ENCODE results near the gene BNIPL.

Gene BNIPL, protein sequence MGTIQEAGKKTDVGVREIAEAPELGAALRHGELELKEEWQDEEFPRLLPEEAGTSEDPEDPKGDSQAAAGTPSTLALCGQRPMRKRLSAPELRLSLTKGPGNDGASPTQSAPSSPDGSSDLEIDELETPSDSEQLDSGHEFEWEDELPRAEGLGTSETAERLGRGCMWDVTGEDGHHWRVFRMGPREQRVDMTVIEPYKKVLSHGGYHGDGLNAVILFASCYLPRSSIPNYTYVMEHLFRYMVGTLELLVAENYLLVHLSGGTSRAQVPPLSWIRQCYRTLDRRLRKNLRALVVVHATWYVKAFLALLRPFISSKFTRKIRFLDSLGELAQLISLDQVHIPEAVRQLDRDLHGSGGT

DNA sequence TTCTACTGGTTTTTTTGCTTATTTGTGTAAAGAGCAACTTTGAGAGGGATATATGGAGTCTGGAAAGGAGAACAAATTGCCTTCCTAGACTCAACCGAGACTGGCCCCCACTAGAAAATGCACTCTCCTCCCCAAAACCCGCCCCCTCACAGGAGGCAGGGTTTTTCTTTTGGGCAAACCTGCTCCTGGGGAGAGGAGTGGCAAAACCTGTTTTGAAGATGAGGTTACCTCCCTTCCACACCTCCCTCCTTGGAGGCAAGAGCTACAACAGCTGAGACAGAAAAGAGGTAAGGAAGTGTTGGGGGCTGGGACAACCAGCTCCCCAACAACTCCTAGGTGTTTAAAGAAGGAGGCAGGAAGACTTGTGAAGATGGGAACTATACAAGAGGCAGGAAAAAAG lies at the start of gene BNIPL:
Gene BNIPL, plus strand, starts transcription at position 231 of the 400 bp plus-strand sequence. Its CDS starts 140 bp downstream, at position 371.
- DNase-seq = no peak

DNA sequence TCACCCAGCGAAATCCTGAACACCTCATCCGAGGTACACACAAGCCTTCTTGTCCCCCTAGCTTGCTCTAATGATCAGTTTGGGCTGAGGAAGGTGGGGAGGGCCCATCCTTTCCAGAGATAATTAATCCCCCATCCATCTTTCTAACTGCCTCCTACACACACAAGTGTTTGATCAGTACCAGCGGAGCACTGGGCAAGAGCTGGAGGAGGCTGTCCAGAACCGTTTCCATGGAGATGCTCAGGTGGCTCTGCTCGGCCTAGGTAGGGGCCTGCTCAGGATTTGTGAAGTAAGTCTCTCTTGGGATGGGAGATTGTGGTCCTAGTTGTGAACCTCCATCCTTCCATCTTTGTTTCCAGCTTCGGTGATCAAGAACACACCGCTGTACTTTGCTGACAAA lies 48.5 kb upstream of the BNIPL start:
- no peak for DNase-seq

DNA sequence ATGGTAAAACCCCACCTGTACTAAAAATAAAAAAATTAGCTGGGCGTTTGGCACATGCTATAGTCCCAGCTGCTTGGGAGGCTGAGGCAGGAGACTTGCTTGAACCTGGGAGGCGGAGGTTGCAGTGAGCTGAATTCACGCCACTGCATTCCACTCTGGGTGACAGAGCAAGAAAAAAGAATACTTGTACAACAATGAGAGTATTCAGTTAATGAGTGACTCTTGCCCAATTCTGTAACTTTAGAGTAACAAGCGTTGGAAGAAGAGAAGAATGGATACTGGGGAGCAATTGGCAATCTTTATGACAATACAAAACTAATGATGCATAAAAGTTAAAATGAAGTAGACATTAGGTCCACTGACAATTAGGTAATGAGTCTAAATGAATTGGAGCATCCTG lies 43.8 kb upstream of the BNIPL start:
- no peak for DNase-seq

DNA sequence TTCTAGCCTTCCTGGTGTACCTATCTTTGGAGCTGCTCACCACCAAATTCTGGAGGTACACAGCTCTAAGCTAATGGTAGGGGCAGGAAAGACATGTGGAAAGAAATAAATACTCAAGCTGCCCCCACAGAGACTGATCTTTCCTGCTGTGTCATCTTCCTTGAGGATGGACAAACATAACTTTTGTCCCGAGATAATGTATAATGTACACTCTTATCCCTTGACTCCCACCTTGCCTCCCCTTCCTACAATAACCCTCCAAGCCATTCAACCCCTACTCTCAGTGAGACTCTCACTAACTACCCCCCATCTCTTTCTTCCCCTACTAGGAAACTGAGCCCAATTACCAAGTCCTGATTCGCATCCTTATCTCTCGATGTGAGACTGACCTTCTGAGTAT lies 42.1 kb upstream of the BNIPL start:
- DNase-seq = no peak

DNA sequence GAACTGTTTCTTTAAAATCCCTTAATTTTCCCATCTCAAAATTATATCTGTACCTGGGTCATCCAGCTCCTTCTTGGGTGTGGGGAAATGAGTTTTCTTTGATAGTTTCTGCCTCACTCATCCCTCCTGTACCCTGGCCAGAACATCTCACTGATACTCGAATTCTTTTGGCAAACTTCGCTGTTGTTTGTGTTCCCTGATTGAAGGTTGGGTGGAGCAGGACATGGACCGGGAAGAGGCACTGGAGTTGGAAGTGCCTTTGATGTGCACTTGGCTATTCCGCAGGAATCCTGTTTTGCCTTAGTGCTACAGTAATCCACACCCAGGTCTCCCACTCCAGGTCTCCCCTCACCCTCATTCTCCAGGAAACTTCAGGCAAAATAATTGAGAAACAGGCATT lies 40.9 kb upstream of the BNIPL start:
- DNase-seq = no peak

DNA sequence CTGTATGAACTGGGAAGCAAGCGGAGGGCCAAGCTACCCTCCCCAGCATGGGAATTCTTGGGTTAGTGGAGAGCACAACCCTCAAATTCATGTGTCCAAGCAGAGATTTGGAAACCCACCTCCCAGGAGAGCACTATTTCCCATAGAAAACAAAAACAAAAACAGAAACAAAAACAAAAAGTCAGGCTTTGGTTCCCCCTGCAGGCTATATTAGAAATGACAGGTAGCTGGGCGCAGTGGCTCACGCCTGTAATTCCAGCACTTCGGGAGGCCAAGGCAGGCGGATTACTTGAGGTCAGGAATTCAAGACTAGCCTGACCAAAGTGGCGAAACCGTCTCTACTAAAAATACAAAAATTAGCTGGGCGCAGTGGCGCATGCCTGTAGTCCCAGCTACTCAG lies 40.5 kb upstream of the BNIPL start:
- no peak for DNase-seq

DNA sequence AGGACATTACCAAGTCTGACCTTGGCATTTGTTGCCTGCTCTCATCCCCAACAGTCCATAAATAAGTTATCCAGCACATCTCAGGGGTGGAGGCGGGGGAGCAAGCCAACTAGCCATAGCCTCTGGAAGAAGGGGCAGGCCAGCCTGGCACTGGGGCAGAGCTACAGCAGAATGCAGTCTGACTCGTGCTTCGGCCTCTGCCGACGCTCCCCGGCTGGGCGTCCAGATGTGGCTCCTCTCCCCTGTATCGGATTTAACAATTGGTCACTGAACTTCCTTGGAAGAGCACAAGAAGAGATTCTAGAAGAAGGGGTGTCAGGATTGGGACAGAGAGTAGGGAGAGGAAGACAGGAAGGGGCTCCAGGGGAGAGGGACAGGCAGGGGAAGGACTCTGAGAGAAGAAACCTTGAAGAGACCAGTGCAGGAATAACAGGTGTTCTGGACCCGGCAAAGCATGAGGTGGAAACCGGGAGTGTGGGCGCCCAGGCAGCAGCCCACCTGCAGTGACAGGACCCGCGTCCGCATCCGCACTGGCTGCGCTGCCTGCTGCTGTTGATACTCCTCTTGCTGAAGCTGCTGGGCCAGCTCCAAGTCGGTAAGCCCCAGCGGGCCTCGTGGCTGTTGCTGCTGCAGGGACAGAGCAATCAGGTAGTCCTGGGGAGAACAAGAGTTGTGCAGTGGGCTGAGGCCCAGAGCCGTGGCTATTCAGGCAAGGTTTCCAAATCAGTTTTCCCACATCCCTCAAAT lies 39.1 kb upstream of the BNIPL start:
- no peak for DNase-seq

DNA sequence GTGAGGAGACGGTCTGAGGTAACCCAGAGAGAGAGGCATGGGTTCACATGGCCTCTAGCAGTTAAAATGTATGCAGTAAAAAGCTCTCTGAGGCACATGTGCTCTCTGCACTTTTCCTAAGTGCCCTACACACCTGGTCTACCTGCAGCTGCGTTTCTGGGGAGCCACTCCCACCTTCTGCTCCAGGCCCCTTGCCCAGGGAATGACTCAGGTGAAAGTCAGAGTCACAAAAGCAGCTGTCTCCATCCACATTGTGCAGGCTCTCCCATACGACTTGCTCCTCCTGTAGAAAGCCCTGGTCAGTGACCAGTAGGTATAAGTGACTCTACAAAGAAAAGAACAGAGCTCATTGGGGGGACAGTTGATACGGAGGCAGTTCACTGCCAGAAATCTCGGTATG lies 38.4 kb upstream of the BNIPL start:
- no peak for DNase-seq

DNA sequence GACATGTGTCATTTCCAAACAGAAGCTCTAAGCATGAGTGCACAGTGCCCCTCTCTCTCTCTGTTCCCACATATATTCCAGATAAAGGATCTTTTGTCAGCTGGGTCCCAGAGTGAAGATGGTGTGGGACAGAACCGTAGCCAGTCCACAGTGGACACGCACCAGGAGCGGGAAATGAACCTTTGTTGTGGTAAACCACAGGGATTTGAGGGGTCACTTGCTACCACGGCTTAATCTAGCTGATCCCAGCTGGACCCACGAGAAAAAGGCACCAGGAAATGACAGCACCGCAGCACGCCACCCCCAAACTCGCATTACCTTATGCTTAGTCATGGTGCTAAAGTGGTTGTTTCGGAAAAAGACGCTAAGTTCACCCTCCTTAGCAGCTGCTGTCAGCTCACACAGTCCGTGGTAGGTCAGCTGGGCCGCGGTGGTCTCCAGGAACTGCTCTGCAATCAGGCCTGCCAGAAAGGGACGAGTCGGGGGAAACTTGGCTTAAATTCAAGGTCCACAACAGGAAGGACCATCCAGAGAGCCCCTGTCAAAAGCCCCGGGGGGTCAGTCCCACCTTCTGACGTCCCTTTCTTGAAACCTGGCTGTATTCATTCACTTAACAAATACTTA lies 37.2 kb upstream of the BNIPL start:
- DNase-seq = no peak

DNA sequence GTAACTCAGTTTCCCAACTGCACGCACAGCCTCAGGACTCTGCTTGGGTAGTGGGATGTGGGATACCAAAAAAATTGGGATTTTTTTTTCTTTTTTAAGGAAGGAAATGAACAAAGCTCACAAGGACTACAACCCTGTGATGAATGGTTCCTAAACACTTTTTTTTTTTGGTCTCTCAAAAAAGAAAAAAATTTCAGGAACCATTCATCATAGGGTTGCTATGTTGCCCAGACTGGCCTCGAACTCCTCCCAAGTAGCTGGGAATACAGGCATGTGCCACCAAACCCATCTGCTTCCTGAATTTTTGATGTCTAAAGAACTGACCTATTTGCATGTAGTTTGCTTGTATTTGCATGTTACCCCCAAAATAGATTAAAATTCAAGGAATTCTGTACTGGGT lies 36.5 kb upstream of the BNIPL start:
- DNase-seq = no peak

DNA sequence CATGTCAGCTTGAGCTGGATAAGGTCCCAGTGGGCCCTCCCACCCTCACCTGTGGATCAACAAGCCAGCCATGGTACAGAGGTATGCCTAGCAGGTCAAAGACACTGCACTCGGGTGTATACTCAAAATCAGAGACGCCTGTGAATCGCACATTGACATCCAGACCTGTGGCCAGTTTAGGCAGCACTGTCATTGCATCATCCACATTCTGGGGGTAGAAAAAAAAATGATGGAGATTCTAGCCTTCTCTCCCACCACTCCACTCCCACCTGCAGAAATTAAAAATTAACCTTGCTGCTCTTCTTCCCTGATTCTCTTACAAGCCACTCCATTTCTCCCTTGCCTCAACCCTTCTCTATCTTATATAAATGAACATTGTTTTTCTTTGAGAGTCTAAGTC lies 36.0 kb upstream of the BNIPL start:
- DNase-seq = no peak

DNA sequence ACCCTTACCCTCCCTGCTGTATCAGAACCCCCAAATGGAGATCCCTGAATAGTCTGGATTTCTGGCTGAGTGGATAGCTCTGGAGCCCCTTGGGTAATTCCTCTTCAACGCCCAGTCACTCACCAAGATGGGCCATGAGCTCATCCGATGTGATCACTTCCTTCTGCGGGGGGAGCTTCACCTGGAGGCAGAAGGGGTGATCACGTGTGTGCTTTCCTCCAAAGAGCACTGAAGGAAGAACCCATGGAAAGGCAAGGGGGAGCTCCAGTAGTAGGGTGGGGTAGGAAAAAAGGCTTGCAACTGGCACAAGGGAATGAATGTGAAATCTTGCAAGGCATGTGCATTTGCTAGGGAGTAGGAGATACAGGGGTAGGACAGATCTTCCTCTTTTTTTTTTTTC lies 34.8 kb upstream of the BNIPL start:
- DNase-seq = peak in 1 of 2 experiments; percentile 53

DNA sequence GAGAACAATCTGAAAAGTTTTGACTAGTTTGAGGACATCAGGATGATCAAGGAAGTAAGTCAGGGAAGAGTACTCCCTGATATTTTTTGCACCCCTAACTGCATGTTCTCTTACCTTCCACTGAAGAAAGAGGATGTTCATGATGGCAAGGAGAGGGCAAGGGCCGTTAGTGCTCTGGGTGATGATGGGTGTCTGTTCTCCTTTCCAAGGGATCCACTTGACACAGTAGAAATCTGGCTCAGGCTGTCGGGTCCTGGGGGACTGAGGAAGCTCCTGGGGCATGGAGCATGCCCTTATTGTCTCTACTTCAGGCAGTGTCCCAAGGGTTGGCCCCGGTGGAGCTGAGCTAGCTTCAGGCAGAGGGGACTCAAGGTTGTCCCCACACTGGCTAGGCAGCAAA lies 34.3 kb upstream of the BNIPL start:
- peak; percentile 8 to 53 for DNase-seq

DNA sequence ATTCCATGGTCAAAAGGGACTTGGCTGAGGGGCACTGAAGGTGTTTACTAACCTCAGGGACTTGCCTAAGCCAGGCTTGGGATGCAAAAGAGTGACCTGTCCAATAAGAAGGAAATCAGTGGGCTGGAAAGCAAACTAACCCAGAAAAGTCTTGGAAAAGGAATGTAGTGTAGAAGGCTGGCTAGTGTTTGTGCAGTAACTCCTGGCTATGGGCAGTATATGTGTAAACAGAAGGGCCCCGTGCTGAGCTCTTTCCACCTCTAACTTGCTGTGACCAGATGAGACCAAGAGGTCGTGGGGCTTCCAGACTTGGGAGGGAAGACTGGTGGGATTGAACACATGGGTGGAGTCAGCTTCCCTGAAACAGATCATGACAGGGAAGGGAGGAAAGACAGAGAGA lies 33.8 kb upstream of the BNIPL start:
- no peak for DNase-seq

DNA sequence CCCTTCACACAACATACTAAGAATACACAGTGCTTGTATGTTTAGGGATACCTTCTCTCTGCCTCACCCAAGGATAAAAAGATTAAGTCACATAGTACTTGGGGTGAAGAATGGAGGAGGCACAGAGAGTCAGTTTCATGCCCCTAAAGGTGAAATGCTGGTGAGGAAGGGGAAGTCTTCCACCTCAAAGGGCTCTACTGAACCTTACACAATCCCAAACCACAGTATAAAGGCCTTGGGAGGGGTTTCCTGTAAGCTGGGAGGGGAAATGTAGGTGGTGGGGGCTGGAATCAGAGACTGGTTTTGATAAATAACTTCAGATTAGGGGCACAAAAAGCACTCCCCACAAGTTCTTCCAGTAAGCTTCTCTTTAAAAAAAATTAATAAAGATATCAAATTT lies 33.2 kb upstream of the BNIPL start:
- peak; percentile 59 to 60 for DNase-seq

DNA sequence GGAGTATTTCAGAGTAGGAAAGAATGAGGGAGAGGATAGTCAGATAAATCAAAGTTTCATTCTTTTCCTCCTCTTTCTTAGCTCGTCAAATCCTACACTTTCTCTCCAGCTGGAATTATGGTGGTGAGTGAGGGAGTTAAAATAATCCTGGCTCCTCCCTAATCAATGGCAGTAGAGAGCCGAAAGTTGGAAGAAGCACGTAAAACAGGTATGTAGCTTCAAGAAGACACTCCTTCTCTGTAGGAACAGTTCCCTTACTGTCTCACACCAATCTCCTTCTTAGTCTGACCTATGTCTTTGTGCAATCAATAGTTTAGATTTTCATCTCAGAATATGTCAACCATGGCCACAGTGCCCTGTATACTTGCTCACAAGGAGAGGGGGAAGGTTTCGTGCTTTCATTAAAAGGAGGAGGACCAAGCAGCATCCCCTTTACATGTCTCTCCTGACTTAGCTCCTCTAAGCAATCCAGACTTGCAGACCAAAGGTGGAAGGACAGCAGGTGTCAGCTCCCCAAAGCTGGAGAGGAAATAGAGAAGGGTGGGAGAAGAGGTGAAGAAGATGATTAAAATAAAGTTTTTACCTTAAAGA lies 30.6 kb upstream of the BNIPL start:
- no peak for DNase-seq

DNA sequence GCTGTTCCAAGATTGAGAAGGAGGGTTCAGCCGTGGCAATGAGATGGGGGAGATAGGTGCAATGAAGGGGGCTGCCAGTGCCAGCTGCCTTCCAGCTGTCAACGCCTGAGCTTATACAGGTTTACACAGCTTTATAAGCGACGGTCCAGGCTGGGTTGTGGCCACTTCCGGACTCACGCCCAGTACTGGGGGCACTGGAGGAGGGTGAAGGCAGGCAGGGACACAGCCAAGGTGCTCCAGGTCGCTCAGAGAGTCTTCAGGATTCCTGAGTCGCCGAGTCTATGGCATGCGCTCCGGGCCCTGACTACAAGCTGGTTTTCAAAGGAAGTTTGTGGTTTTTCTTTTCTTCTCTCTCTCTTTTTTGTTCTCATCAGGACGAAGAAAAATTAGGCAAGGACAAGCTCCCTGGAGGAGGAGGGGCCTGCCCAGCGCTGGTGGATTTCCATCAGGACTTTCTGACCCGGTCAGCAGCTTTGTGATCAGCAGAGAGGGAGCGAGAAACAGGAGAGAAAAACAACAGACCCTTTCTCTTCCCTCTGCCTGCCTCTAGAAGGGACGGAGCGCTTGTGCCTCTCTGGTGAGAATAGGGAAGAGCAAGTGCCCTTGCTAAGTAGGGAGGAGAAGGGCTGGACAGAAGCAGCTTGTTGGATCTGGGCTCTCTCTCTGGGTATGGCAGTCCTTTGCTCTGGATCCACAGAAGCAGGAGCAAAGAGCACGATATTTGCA lies 29.9 kb upstream of the BNIPL start, which contains the start of gene MINDY1:
Gene MINDY1, minus strand, starts transcription at position 576 of the 726 bp plus-strand sequence. CDS start 4,285 bp downstream, outside the sequence.
- DNase-seq = peak; percentile 74 to 83

DNA sequence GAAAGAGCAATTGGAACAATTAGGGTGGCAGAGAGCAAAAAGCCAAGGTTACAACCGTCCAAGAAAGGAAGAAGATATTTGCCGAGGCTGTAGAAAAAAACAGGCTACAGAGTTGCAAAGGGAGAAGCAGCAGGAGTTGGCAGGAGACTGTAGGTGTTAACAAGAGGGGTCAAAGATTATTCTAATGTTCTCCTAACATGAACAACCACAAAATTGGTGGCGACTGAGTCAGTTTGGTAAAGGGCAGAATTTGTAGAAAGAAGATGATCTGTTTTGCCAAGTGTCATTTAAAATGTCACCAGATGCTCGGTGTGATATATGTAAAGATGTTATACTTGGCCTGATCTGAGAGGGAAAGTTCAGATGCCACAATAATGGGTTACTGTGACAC lies 28.5 kb upstream of the BNIPL start:
- no peak for DNase-seq

DNA sequence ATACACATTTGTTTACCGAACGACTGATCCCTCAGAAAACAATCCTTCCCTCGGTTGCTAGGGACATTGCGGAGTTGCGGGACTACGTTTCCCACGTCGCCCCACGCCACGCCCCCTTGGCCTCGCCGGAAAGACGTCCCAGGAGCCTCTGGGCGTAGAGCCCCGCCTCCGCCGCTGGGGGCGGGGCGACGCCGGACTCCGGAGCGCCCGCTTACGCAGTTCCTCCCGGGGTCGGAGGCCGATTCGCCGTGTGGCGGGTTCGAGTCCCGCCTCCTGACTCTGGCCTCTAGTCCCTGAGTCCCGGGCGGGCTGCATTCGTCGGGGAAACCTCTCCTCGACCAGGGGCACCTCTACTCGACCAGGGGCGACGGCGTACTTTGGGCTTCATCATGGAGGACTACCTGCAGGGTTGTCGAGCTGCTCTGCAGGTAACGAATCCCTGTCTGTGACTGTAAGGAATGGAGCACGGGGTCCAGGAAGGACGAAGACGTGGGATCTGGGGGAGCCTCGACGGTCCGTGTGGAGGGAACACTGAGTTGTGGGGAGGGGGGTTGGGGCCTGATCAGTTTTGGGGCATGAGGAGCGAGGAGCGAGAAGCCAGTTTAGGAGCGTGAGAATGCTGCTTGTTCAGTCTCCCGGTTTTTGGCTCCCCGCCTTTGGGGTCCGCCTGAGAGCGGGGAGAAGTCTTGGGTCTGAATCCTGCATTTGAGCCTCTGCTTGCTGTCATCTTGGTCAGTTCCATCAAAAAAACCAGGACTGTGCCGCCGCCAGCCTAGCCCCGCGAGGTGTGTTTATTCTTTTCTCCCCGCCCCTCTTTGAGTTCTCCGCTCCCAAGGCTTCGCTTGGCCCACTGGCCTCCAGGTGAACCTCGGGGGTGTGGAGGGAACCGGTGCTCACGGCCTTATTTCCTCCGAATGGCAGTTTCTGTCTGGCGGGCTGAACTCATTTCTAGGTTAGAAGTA lies 27.9 kb upstream of the BNIPL start, which contains the start of gene PRUNE1:
Gene PRUNE1, plus strand, starts transcription at position 206 of the 962 bp plus-strand sequence. Its CDS starts 184 bp downstream, at position 390.
- DNase-seq = peak; percentile 86 to 90

DNA sequence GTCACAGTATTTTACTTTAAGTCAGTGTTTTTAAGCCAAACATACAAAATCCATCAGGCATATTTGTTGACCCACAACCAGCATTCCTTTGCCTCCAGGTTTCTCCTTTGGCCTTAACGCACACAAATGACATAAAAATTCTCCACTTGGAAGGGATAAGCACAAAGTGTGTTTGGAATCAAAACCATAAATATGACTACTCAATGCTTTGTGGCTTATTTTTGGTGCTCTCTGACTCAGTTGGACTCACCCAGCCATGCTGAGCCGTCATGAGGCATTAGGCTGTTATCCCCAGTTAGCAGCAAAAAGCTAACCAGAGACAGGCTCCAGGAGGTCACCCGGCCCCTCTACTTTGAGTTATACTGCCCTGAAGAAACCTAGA lies 27.2 kb upstream of the BNIPL start:
- DNase-seq = no peak

DNA sequence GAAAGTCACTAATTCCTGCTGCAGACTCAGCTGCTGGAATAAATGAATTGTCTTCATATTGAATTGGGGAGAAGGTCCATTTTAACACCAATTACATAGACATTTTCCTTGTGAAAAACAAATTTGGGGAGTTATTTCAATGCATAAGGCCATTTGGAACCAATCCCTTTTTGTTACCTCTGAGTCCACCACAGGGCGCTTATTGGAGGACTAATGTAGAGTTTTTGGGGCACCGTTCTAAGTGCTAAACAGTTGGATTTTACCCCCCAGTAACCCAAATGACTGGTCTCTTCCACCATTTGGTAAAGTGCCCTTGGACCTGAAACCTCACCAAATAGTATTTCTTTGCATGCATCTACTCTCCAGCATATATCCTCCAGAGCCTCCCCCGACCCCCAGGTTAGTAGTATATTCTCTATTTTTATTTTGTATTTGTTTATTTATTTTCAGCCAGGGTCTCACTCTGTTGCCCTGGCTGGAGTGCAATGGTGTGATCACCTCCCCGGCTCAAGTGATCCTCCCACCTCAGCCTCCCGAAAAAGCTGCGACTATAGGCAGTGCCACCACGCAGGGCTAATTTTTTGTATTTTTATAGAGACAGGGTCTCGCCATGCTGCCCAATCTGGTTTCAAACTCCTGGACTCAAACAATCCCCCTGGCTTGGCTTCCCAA lies 26.6 kb upstream of the BNIPL start:
- no peak for DNase-seq

Measured in AML-193 (cell line).